Endothelial cell of umbilical vein (primary cell): ENCODE data around the gene CLEC2B. TPM values are rescaled to one million over a fixed set of nuclear protein-coding genes. Genes with fewer than 3 reads are reported as not detected.

Source experiments
- BruUV-seq: library from RNA; stranded (reverse); fragments of 400-500 nt; replicated peaks from 2 replicates; lab custom pipeline; 2021; lab: Mats Ljungman, UMichigan
- CTCF ChIA-PET: fragments of 300-600, 350-600 bp; sonication (Branson Sonifier 250); formaldehyde crosslinking; loops from one replicate; lab custom pipeline; 2021; ENCODE audit warnings: antibody characterized with exemption, inconsistent platforms; lab: Charles Lee
- POLR2A ChIA-PET: fragments of 300-600, 350-600 bp; sonication (Branson Sonifier 250); formaldehyde crosslinking; loops from one replicate; lab custom pipeline; 2021; ENCODE audit warnings: antibody characterized with exemption, inconsistent platforms; lab: Charles Lee
- DNase-seq: peaks from one replicate; pipeline ENCODE4 v3.0.0-alpha.2; 2011; ENCODE audit warnings: low read depth, low spot score
- FAIRE-seq: peaks from 2 replicates; lab custom pipeline; 2011; peaks lifted over from hg19 to GRCh38; lab: Jason Lieb, UNC
- H2AFZ ChIP-seq: 2 replicates; pipeline ENCODE4 v1.6.0; 2012; ENCODE audit warnings: low read depth, low read length, control low read depth, inconsistent platforms
- H3K27ac ChIP-seq: 2 replicates; pipeline ENCODE4 v1.5.1; 2011; ENCODE audit warnings: low read depth, mild to moderate bottlenecking, control low read depth, low read length, moderate library complexity; ENCODE audit not compliant: insufficient read depth
- H3K27me3 ChIP-seq, 2 experiments: 2 replicates each; pipeline versions ENCODE4 v1.6.0 to v1.6.1; 2011; ENCODE audit warnings: low read length in 2 of 2, mixed read lengths in 1 of 2; ENCODE audit not compliant: control insufficient read depth in 2 of 2, insufficient read depth in 2 of 2
- H3K36me3 ChIP-seq, 2 experiments: 2 replicates in 1 of 2; 3 replicates in 1 of 2; pipeline ENCODE4 v1.5.1; 2011; ENCODE audit warnings: low read length in 2 of 2, mild to moderate bottlenecking in 1 of 2, moderate library complexity in 1 of 2; ENCODE audit not compliant: control insufficient read depth in 2 of 2, insufficient read depth in 2 of 2; ENCODE audit errors: extremely low read depth in 1 of 2
- H3K4me1 ChIP-seq: 3 replicates; pipeline ENCODE4 v1.5.1; 2011; ENCODE audit warnings: mild to moderate bottlenecking, low read length; ENCODE audit not compliant: control insufficient read depth, insufficient read depth; ENCODE audit errors: extremely low read depth
- H3K4me2 ChIP-seq: 2 replicates; pipeline ENCODE4 v1.6.1; 2011; ENCODE audit warnings: low read length, control low read depth, mixed read lengths; ENCODE audit not compliant: insufficient read depth
- H3K4me3 ChIP-seq, 3 experiments: fragments of 200-600 bp in 1 of 3; sonication (generic), shearing (Covaris generic) in 1 of 3; replicated peaks in 1 of 3; 2 replicates each; pipeline ENCODE4 v1.5.1; 2011 to 2016; ENCODE audit warnings: control low read depth in 3 of 3, low read length in 3 of 3, mild to moderate bottlenecking in 2 of 3, inconsistent platforms in 1 of 3, low read depth in 1 of 3, moderate library complexity in 1 of 3; ENCODE audit not compliant: insufficient read depth in 1 of 3
- H3K79me2 ChIP-seq: 2 replicates; pipeline ENCODE4 v1.6.0; 2012; ENCODE audit warnings: low read length, inconsistent platforms; ENCODE audit not compliant: control insufficient read depth, insufficient read depth
- H3K9ac ChIP-seq: replicated peaks from 2 replicates; pipeline ENCODE3; 2011; ENCODE audit warnings: low read length, control low read depth; ENCODE audit not compliant: insufficient read depth; ENCODE audit errors: extremely low read depth
- H3K9me1 ChIP-seq: replicated peaks from 3 replicates; pipeline ENCODE4 v1.6.0; 2011; ENCODE audit warnings: mild to moderate bottlenecking, low read length; ENCODE audit not compliant: control insufficient read depth, insufficient read depth; ENCODE audit errors: extremely low read depth
- H3K9me3 ChIP-seq: replicated peaks from 2 replicates; pipeline ENCODE4 v1.5.1; 2012; ENCODE audit warnings: low read length, inconsistent platforms; ENCODE audit not compliant: control insufficient read depth, insufficient read depth
- H4K20me1 ChIP-seq: replicated peaks from 2 replicates; pipeline ENCODE3; 2011; ENCODE audit warnings: mild to moderate bottlenecking, low read length; ENCODE audit not compliant: control insufficient read depth, insufficient read depth; ENCODE audit errors: extremely low read depth
- CTCF ChIP-seq, 2 donors: IDR thresholded peaks; 1 replicate in 1 of 2; 2 replicates in 1 of 2; pipeline ENCODE4 v1.5.1; 2011; ENCODE audit warnings: low read length in 2 of 2, mild to moderate bottlenecking in 2 of 2, moderate library complexity in 2 of 2, control low read depth in 1 of 2, inconsistent platforms in 1 of 2, low read depth in 1 of 2; ENCODE audit not compliant: insufficient read depth in 1 of 2; ENCODE audit errors: extremely low read depth in 1 of 2
- FOS ChIP-seq: IDR thresholded peaks from 2 replicates; pipeline ENCODE4 v1.6.1; 2011; ENCODE audit warnings: mild to moderate bottlenecking, low read length, moderate library complexity, borderline replicate concordance; ENCODE audit not compliant: insufficient read depth
- POLR2A ChIP-seq: IDR thresholded peaks from 2 replicates; pipeline ENCODE4 v1.6.1; 2012; ENCODE audit warnings: low read depth, mild to moderate bottlenecking, control low read depth, low read length
- POLR2AphosphoS5 ChIP-seq: IDR thresholded peaks from 2 replicates; pipeline ENCODE4 v1.6.1; 2012; ENCODE audit warnings: low read depth, mild to moderate bottlenecking, control low read depth, low read length, moderate library complexity; ENCODE audit not compliant: insufficient read depth
- dilution Hi-C: fragments of 300-500 bp; cut with MboI; formaldehyde crosslinking; loops from one replicate; pipeline ENCODE4 v1.15.0; 2019; ENCODE audit warnings: low sequenced_read_pairs; ENCODE audit not compliant: extremely low pct_ligation_motif_present
- intact Hi-C: fragments of 100-400 bp; cut with micrococcal nuclease; formaldehyde crosslinking; loops from one replicate; pipeline ENCODE4 v1.10.0; 2022
- polyA plus RNA-seq, 4 experiments: library from polyadenylated mRNA; depleted of rRNA in 3 of 4; stranded (reverse) in 3 of 4; unstranded in 1 of 4; fragments of >200 nt; gene quantifications; 2 replicates each; pipeline versions ENCODE4 v1.2.1 to v1.2.3, GENCODE V29; 2011 to 2012; ENCODE audit warnings: missing spikeins in 1 of 4
- total RNA-seq: library from RNA; stranded (reverse); gene quantifications from 2 replicates; pipeline ENCODE4 v1.2.3, GENCODE V29; 2021

Gene CLEC2B
- total and polyA plus RNA-seq, 2 donors (not counting 3 experiments of a cell fraction or from before 2014, with no cell fraction given): 6.7 to 18.3 TPM

DNA sequence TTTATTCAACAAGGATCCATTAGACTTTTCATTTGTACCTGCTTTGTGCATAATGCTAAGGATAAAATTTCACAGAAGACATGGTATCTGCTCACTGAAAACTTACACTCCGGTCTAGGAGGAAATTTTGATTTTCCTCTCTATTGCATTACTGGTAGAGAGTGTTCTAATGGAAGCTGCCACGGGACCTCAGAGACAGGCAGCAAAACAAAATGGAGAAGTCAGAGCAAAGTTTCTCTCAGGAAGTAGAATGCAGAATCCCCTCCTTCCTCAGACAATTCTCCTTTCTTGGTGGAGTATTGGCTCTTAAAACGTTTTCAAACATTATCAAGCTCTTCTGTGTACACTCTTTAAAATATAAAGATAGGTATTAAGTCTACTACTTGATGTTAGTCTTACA is 12.3 kb downstream of the CLEC2B start:
- ChIA-PET POLR2A (no interaction called here), CTCF (no interaction called here)
- Histone ChIP-seq H3K36me3 (no peaks in the 10 kb centered on the region), H2AFZ (no peak overlapping the region), H3K27me3 (no peaks in the 10 kb centered on the region), H3K4me1 (no peaks in the 10 kb centered on the region), H3K27ac (no peak overlapping the region), H3K4me3 (no peak overlapping the region), H3K4me2 (no peak overlapping the region), H3K9ac (no peak overlapping the region), H3K9me1 (no peaks in the 10 kb centered on the region), H3K9me3 (no peaks in the 10 kb centered on the region), H3K79me2 (no peaks in the 10 kb centered on the region), H4K20me1 (no peaks in the 10 kb centered on the region)
- intact Hi-C loops (no loop called here), dilution Hi-C loops (no loop called here)
- no peak for FAIRE-seq
- DNase-seq: no peak
- no TSS peak for BruUV-seq
- TF ChIP-seq POLR2AphosphoS5: no peak
- no peak for TF ChIP-seq CTCF (IDR thresholded peaks at IDR 0.05; ENCODE audit: extremely low read depth in 1 of 2, insufficient read depth in 1 of 2, low read depth in 1 of 2, low read length in 2 of 2)
- no peak for TF ChIP-seq FOS

DNA sequence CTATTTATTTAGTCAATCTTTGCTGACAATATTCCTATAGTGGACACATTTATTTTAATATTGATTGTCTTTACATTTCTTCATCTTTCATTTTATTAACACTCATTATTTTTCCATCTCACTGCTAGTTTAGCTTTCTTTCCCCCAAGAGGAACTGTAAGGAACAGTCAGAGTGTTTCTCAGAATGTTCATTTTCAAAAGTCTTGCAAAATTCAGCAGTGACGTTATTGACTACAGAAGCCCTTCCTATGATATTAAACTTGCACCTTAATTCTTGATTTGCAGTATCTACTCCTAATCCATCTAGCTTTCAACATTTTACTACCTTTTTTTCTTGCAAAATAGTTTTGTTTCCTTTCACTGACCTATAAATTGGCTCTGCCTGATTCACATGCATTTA is 13.0 kb downstream of the CLEC2B start:
- Histone ChIP-seq H3K4me2 (no peak overlapping the region), H3K79me2 (no peaks in the 10 kb centered on the region), H3K9me1 (no peaks in the 10 kb centered on the region), H3K4me3 (no peak overlapping the region), H3K9ac (no peak overlapping the region), H3K4me1 (no peaks in the 10 kb centered on the region), H3K27me3 (no peaks in the 10 kb centered on the region), H4K20me1 (no peaks in the 10 kb centered on the region), H3K27ac (no peak overlapping the region), H3K9me3 (no peaks in the 10 kb centered on the region), H3K36me3 (no peaks in the 10 kb centered on the region), H2AFZ (no peak overlapping the region)
- dilution Hi-C loops: no loop called here
- no TSS peak for BruUV-seq
- ChIA-PET CTCF (interaction anchor here (0.8 to 1.4 kb wide), 2 partner anchors 26 to 113 kb away, joined by 4 to 5 read pairs; no protein-coding TSS in a partner anchor), POLR2A (no interaction called here)
- DNase-seq: no peak
- no peak for TF ChIP-seq POLR2A
- intact Hi-C loops: no loop called here
- FAIRE-seq: no peak
